Stimulated activated CD8-positive, alpha-beta memory T cell treated with anti-CD3 and anti-CD28 coated beads, Interleukin-7, amount 100 ng/mL, for 4 hours (primary cell): ENCODE measurements around the gene DDX49.
"Not testable (repeated sequence)": the region's sequence is repeated elsewhere in the genome, so short reads cannot be mapped to it uniquely, and the experiment has no call there.

ENCODE experiments used
- DNase-seq, 2 donors: peaks; one replicate each; pipeline ENCODE4 v3.0.0-alpha.2; 2020; ENCODE audit warnings: low read depth in 2 of 2

Gene DDX49

DNA sequence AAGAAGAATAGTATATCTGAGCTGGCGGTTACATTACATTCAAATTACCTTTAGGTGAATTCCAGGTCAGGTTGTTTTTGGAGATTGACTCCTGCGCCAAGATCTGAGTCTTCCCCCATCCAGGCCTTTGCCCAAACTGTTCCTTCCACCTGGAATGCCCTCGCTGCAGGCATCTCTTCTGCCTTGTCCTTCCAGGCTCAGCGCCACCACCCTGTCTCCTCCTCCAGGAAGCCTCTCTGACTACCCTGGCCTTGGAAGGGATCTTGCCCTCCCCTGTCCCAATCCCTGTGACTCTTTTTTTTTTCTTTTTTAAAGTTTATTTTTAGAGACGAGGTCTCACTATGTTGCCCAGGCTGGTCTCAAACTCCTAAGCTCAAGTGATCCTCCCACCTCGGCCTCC is 23.2 kb downstream of the DDX49 start:
- no peak for DNase-seq

DNA sequence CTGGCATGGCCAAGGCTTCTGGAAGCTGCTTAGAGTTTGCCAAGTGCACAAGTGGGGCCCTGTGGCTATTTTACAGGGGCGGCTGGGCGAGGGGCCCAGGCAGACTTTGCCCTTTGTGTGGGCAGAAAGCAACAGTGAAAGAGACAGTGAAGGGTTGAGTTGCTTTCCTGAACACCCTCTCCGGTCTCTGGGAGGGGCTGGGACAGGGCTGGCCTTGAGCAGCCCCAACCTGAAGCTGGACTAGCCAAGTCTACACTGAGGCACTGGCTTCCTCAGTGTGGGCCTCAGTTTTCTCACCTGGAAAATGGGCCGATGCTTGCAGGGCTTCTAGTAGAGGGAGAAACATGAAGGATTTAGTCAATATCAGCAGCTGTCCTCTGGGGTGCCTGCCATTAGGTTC is 23.9 kb downstream of the DDX49 start:
- no peak for DNase-seq

DNA sequence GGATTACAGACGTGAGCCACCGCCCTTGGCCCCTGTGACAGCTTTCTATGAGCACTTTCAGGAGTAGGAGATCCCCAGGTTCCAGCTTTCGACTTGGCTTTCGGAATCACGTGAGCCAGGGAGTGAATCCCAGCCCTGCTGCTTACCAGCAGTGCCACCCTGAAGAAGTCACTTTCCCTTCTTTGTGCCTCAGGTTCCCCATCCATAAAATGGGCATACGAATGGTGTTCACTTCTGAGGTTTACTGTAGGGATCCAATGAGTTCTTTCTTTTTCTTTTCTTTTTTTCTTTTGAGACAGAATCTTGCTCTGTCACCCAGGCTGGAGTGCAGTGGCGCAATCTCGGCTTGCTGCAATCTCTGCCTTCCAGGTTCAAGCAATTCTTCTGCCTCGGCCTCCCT is 25.8 kb downstream of the DDX49 start:
- no peak for DNase-seq

DNA sequence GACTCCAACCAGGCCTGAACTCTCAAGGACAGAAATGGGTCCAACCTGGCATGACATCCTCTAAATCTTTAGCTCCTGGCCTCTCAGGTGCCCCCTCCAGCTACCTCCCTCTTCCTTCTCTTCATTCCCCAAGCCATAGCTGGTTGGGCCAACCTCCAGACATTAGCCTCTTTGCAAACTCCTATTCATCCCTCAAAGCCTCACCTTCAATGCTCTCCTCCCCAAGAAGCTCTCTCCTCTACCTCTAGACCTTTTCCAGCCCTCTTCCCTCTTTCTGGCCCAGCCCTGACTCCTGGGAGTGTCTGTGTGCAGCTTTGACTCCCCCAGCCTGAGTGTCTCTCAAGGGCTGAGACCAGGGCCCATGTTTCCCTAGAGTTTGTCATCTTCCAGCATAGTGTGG is 26.8 kb downstream of the DDX49 start:
- DNase-seq = no peak

DNA sequence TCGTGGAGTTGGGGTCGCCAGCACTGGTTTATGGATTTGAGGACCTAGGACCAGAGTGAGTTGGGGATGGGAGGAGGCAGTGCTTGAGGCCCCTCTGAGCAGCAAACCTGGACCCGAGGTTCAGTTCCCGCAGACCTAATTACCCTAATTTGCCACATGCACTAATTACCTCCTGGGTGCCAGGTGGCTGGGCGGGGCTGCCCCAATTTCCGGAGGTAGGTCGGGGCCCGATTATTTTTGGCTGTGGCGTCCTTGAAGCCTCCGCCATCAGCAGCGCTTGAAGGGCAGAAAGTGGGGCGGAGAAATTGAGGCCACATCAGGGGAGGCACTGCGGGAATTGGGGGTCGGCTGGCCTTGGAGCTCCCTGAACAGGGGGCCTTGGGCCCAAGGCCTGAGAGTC is 27.4 kb downstream of the DDX49 start:
- no peak for DNase-seq

DNA sequence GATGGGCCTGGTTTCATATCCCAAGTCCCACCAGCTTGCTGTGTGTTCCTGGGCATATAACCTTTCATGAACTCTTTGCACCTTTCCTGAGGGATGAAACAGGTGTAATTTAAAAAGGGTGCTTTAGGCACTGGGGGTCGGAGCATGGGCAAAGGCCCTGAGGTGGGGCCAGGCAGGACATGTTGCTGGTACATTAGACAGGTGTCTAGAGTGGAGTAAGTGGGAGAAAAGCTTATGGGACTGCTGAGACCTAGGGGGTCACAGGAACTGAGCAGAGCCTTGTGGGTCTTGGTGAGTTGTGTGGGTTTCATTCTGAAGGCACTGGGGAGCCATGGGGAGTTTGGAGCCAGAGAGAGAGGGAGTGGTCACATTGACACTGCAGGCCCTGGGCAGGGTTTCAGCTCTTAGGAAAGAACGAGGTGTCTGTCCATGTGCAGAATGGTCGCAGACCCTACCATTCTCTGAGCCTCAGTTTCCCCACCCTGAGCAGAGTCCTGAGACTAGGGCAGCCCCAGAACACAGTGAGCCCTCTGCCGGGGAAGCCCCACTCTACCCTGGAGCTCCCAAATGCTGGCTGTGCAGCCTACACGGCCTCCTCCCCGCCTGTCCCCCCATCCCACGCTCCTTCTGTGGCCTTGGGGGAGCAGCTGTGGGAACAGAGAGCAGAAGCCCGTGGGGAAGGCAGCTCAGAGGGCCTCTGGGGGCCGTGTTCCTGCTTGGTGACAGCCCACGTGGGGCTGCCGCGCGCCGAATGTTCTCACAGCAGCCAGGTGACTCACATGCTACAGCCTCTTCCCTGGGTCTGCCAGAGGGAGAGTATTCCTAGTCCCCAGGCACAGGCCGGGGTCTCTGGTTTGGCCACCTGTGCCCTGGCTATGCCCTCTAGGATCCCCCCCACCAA is 28.8 kb downstream of the DDX49 start:
- DNase-seq = no peak

DNA sequence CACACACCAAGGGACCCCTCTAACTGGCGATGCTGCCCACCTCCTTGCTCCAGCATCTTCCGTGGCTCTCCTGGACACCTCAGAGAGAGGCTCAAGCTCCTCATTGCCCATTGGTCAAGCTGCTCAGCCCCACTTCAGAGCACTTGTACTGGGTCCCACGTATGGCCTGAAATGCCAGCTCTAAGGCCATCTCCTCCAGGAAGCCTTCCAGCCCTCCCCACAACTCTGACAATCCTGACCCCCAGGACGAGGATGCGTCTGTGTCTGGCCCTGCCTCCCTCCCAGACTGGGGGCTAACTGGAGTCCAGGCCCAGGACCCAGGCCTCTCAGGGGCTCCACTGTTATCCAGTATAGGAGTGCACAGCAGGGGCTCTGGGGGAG is 29.5 kb downstream of the DDX49 start:
- no peak for DNase-seq

DNA sequence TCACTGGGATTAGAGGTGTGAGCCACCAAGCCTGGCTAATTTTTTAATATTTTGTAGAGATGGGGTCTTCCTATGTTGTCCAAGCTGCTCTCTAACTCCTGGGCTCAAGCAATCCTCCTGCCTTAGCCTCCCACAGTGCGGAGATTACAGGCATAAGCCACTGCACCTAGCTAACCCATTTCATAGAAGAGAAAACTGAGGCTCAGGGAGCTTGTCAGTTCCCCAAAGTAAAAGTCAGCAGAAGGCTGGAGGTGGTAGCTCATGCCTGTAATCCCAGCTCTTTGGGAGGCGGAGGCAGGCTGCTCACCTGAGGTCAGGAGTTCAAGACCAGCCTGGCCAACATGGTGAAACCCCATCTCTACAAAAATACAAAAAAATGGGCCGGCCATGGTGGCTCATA is 30.3 kb downstream of the DDX49 start:
- DNase-seq = no peak

DNA sequence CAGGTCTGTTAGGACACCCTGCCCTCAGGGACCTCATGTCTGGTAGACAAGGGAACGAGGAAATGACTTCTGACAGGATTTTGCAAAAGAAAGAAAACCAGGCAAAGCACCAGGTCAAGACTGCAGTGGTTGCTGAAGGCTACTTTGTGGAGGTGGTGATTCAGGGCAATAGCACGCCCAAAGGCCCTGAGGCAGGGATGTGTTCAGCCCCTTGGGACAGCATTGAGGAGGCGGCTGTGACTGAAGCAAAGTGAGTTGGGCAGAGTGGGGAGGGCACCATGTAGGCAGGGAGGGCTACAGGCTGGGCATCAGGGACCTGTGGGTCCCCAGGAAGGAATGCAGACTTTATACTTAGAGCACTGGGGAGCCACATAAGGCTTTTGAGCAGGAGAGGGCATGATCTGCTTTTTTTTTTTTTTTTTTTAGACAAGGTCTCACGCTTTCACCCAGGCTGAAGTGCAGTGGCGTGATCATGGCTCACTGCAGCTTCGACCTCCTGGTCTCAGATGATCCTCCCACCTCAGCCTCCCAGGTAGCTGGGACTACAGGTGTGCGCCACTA is 32.3 kb downstream of the DDX49 start:
- no peak for DNase-seq

DNA sequence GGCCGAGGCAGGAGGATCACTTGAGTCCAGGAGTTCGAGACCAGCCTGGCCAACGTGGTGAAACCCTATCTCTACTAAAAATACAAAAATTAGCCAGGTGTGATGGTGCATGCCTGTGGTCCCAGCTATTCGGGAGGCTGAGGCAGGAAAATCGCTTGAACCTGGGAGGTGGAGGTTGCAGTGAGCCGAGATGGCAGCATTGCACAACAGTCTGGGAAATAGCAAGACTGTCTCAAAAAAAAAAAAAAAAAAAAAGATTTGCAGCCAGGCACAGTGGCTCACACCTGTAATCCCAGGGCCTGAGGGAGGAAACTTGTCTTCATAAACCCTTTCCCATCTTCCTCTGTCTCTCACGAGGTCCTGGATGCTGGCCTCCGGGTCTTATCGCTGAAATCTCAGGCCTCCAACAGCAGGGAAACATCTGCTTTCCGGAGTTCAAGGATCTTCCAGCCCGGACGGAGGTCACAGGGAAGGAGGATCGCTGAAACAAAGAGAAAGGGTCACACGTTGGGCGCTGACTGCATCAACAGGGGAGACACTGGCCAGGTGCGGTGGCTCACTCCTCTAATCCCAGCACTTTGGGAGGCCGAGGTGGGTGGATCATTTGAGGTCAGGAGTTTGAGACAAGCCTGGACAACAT is 33.0 kb downstream of the DDX49 start:
- DNase-seq = not testable (repeated sequence)

DNA sequence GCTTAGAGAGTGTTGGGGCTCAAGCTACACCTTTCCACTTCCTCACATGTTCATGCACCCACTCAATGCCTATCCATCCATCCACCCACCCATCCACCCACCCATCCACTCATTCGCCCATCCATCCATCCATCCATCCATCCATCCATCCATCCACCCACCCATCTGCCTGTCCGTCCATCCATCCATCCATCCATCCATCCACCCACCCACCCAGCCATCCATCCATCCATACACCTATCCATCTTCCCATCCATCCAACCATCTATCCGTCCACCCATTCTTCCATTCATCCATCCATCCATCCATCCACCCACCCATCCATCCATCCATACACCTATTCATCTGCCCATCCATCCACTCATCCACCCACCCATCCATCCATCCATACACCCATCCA is 34.6 kb downstream of the DDX49 start:
- no peak for DNase-seq

DNA sequence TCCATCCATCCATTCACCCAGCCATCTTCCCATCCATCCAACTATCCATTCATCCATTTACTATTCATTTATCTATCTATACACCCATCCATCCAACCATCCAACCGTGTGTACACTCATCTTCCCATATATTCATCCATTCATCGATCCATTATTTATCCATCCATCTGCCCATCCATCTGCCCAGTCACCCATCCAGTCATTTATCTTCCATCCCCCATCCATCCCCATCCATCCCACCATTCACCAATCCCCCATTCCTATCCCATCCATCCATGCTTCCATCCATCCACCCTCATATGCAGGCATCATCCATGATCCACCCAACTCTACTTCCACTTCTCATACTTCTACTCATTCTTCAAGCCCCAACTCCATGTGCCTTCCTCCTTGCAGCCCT is 35.5 kb downstream of the DDX49 start:
- DNase-seq = no peak

DNA sequence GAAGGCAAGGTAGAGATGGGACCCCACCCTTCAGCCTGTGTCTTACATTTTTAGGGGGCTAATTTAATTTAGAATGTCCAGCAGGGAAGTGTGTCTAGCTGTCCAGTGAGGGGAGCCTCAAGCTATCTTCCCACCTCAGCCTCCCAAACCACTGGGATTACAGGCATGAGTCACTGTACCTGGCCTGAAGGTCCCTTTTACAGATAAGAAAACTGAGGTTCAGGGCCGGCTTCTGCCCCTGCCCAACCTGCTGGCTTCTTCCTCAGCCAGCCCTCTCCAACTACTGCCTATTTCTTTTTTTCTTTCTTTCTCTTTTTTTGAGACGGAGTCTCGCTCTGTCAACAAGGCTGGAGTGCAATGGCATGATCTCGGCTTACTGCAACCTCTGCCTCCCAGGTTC is 40.9 kb downstream of the DDX49 start:
- no peak for DNase-seq

DNA sequence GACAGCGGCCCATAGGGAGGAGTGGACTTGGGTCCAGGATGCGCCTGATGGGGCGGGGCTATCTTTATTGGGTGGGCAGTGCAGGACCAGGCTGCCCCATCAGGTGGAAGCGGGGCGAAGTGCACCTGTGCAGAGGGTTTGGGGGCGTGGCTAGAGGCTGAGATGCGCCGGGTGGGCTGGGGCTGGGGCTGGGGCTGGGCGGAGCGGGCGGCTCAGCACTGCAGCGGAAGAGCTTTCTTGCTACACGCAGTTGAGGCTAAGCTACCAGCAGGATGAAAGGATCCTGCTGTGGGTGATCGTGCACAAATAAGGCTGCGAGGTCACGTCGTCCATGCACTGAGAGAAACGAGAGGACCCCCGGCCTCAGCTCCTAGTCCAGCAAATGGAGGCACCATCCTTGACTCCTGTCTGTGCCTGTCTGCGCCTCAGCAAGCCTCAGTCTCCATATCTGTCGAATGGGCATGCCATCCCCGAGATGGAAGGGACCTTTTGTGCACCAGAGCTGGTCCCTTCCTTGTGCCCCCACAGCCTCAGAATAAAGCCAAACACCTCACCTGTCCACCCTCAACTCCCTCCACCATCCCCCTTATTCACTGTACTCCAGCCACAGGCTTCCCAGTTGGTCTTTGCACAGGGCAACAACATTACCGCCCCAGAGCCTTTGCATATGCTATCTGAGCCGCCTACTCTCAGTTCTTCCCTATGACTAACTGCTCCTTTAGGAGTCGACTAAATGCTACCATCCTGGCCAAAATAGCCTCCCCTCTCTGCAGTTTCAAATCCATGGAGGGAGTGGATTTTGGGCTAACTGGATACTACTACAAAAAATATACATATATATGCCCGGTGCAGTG is 42.5 kb downstream of the DDX49 start:
- no peak for DNase-seq

DNA sequence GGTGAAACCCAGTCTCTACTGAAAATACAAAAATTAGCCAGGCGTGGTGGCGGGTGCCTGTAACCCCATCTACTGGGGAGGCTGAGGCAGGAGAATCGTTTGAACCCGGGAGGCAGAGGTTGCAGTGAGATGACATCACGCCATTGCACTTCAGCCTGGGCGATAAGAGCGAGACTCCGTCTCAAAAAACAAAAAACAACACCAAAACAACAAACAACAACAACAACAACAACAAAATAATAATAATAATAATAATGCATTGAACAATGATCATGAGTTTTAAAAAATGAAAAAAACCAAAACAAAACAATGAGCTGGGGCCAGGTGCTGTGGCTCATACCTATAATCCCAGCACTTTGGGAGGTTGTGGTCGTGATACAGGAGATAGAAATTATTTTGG is 44.6 kb downstream of the DDX49 start:
- no peak for DNase-seq

DNA sequence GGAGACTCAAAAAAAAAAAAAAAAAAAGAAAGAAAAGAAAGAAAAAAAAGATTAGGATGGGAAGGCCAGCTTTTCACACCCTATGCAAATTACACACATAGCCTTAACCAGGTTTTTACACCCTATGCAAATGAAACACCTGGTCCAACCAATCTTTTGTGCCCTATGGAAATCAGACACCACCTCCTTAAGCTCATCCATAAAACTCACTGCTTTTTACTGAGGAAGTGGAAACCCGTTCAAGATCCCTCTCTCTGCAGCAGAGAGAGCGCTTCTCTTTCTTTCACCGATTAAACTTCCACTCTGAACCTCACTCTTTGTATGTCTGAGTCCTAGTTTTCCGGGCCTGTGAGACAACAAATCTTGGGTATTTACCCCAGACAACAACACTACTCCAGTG is 46.8 kb downstream of the DDX49 start:
- DNase-seq = no peak

DNA sequence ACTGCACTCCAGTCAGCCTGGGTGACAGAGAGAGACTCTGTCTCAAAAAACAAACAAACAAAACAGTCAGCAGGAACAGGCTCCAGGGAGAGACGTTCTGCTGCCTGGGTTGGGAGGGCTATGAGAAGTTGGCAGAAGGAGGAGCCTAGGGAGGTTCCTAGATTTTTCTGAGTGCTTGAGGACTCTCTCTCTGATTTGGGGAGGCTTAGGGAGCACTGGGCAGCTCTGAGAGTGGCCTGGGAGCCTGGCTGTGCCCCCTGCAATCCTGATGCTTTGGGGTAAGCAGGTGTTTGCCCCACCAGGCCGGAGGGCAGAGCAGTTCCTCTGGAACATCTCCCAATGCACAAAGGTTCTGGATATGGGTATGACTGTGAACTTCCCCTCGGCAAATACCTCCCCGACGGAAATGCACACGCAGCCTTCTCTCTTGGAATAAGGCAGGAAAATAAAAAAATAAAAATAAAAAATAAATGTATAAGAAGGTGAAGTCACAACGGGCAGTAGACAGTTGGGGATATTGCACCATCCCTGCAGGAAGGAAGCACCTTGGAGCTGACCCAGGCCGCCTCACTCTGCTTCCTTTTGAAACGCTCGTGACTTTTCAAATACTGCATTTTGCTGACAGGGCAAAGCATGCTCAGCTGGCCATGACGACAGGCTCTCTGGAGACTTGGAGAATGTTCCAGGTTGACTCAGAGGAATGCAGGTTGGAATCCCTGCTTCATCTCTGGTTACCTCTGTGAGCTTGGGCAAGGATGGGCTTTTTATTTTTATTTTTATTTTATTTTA is 48.0 kb downstream of the DDX49 start:
- DNase-seq = no peak

DNA sequence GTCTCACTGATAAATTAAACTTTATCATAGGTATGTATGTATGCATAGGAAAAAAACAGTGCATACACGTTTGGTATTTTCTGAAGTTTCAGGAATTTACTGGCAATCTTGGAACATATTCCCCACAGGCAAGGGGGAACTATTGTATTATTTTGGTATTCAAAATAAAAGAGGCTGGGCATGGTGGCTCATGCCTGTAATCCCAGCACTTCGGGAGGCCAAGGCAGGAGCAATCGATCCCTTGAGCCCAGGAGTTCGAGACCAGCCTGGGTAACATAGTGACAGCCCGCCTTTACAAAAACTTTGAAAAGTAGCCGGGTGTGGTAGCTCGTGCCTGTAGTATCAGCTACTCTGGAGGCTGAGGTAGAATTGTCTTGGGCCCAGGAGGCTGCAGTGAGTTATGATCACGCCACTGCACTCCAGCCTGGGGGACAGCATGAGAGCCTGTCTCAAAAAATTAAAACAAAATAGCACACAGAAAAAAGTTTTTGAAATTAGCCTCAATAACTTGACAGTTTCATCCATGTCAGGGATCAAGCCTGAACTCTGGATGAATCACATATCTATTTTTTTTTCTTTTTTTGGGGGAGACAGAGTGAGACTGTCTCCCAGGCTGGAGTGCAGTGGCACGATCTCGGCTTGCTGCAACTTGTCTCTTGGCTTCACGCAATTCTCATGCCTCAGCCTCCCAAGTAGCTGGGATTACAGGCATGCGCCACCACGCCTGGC is 50.6 kb downstream of the DDX49 start:
- no peak for DNase-seq

DNA sequence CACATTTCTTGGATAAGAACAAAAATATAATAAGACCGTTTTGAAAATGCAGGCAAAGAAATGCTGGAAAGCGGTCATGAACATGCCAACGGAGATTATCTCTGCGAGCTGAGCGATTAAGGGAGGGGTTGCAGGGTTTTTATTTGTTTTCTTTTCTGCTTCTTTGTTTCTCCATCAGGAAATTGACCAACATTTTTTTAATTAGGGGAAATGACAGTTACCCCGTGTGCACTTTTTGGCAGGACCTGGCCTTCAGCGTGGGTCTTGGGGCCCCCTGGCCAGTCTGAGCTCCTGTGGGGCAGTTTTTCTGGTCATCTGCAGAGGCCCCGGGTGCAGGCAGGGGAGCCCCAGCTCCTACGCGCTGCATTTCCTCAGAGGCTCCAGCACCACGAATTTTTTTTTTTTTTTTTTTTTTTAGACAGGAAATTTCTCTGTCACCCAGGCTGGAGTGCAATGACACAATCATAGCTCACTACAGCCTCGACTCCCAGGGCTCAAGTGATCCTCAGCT is 52.8 kb downstream of the DDX49 start:
- no peak for DNase-seq

DNA sequence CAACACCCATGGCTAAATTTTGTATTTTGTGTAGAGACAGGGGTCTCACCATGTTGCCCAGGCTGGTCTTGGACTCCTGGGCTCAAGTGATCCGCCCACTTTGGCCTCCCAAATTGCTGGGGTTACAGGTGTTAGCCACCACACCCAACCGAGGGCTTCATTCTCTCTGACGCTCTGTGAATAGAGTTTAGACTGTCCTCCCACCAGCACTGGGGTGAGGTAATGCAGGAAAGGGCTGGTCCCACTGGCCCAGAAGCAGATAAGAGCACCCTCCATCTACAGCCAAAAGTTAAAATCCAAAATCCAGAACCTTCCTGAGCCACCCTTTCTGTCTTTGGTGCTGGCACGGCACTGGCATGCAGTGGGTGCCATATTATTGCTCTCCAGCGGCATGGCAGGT is 53.3 kb downstream of the DDX49 start:
- DNase-seq = no peak

DNA sequence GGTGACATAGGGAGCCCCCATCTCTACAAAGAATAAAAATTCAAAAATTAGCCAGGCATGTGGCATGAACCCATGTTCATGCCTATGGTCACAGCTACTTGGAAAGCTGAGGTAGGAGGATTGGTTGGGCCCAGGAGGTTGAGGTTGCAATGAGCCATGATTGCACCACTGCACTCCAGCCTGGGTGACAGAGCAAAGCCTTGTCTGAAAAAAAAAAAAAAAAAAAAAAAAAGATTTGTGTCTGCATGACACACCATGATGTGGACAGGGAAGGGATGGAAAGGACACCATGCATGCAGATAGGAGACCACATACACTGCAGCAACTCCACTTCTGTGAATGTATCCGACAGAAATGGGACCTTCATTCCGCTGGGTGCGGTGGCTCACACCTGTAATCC is 55.5 kb downstream of the DDX49 start:
- DNase-seq = no peak
